Ovary (tissue), 3 donors: ENCODE measurements around the gene UPF3A.
"Not testable (repeated sequence)": the region's sequence is repeated elsewhere in the genome, so short reads cannot be mapped to it uniquely, and the experiment has no call there.

Source experiments
- POLR2A ChIP-seq: fragments of 450-650 bp; IDR thresholded peaks from one replicate; pipeline ENCODE4 v1.6.1; 2017; ENCODE audit warnings: antibody characterized with exemption, mild to moderate bottlenecking, moderate library complexity
- TF ChIP-seq, protein P1 (sequence below), 3 donors: fragments of 450-650 bp in 2 of 3; fragments of 200-600 bp in 1 of 3; IDR thresholded peaks; one replicate each; pipeline versions ENCODE4 v1.5.1 to v1.8.0; 2016 to 2022; ENCODE audit warnings: antibody characterized with exemption in 3 of 3, mild to moderate bottlenecking in 1 of 3
- donor health status: DM: no; HTN: no; CAD: no.

- TF ChIP-seq, protein P1, sequence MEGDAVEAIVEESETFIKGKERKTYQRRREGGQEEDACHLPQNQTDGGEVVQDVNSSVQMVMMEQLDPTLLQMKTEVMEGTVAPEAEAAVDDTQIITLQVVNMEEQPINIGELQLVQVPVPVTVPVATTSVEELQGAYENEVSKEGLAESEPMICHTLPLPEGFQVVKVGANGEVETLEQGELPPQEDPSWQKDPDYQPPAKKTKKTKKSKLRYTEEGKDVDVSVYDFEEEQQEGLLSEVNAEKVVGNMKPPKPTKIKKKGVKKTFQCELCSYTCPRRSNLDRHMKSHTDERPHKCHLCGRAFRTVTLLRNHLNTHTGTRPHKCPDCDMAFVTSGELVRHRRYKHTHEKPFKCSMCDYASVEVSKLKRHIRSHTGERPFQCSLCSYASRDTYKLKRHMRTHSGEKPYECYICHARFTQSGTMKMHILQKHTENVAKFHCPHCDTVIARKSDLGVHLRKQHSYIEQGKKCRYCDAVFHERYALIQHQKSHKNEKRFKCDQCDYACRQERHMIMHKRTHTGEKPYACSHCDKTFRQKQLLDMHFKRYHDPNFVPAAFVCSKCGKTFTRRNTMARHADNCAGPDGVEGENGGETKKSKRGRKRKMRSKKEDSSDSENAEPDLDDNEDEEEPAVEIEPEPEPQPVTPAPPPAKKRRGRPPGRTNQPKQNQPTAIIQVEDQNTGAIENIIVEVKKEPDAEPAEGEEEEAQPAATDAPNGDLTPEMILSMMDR (IDR thresholded peaks at IDR 0.05): not testable (repeated sequence)
- TF ChIP-seq POLR2A: not testable (repeated sequence)
Measured at GRCh38 chr13:114251639-114252440, 29.6 kb upstream of the UPF3A start.
